CD4-positive, alpha-beta T cell (primary cell): ENCODE measurements around the gene LRRTM4. TPM values are rescaled to one million over a fixed set of nuclear protein-coding genes. Genes with fewer than 3 reads are reported as not detected.

Experiments used
- ATAC-seq: fragments of 200-7000 bp; cut with Tn5 transposase; one replicate; pipeline ENCODE4 v1.10.0; 2022; ENCODE audit warnings: mild to moderate bottlenecking; ENCODE audit not compliant: poor library complexity
- CTCF ChIA-PET: fragments of 350-600 bp; sonication (Branson Sonifier 250); formaldehyde crosslinking; loops from one replicate; lab custom pipeline; 2021; ENCODE audit warnings: antibody characterized with exemption, inconsistent platforms; lab: Charles Lee
- POLR2A ChIA-PET: fragments of 350-600 bp; sonication (Branson Sonifier 250); formaldehyde crosslinking; loops from one replicate; lab custom pipeline; 2021; ENCODE audit warnings: antibody characterized with exemption, inconsistent platforms; lab: Charles Lee
- DNase-seq, 14 experiments: peaks; one replicate each; pipeline ENCODE4 v3.0.0-alpha.2; 2013 to 2020; ENCODE audit warnings: mixed read lengths in 2 of 14
- H3K27ac ChIP-seq, 2 donors: one replicate each; pipeline versions ENCODE4 v1.5.1 to v1.7.0; 2013; ENCODE audit warnings: low read length in 2 of 2, low read depth in 1 of 2, mild to moderate bottlenecking in 1 of 2
- H3K27me3 ChIP-seq, 2 experiments: 1 replicate in 1 of 2; 2 replicates in 1 of 2; pipeline versions ENCODE4 v1.6.1 to v1.7.0; 2013; ENCODE audit warnings: low read length in 2 of 2, control low read depth in 1 of 2, mild to moderate bottlenecking in 1 of 2, moderate library complexity in 1 of 2; ENCODE audit not compliant: insufficient read depth in 2 of 2, control insufficient read depth in 1 of 2
- H3K36me3 ChIP-seq: one replicate; pipeline ENCODE4 v1.6.1; 2013; ENCODE audit warnings: low read length, control low read depth; ENCODE audit not compliant: insufficient read depth
- H3K4me1 ChIP-seq: one replicate; pipeline ENCODE4 v1.6.1; 2013; ENCODE audit warnings: low read length, control low read depth; ENCODE audit not compliant: insufficient read depth
- H3K4me3 ChIP-seq: one replicate; pipeline ENCODE4 v1.5.1; 2013; ENCODE audit warnings: mild to moderate bottlenecking, low read length, moderate library complexity
- H3K9me3 ChIP-seq, 2 experiments: 1 replicate in 1 of 2; 2 replicates in 1 of 2; pipeline versions ENCODE4 v1.6.1 to v1.7.0; 2013; ENCODE audit warnings: low read length in 2 of 2, mild to moderate bottlenecking in 2 of 2, control low read depth in 1 of 2, moderate library complexity in 1 of 2; ENCODE audit not compliant: control insufficient read depth in 1 of 2, insufficient read depth in 1 of 2
- H3K27ac Mint-ChIP-seq: one replicate; pipeline ENCODE4 v1.8.0; 2020; ENCODE audit warnings: mixed read lengths
- H3K27me3 Mint-ChIP-seq: one replicate; pipeline ENCODE4 v1.8.0; 2021; ENCODE audit warnings: mixed read lengths
- H3K36me3 Mint-ChIP-seq: one replicate; pipeline ENCODE4 v1.8.0; 2021; ENCODE audit warnings: low read depth, mixed read lengths
- H3K4me1 Mint-ChIP-seq: one replicate; pipeline ENCODE4 v1.8.0; 2021; ENCODE audit warnings: low read depth, mixed read lengths
- H3K4me3 Mint-ChIP-seq: one replicate; pipeline ENCODE4 v1.8.0; 2020; ENCODE audit warnings: mild to moderate bottlenecking, mixed read lengths
- H3K9me3 Mint-ChIP-seq: one replicate; pipeline ENCODE4 v1.8.0; 2020; ENCODE audit warnings: mixed read lengths
- CTCF ChIP-seq: fragments of 200-600 bp; IDR thresholded peaks from one replicate; pipeline ENCODE4 v1.8.0; 2022; ENCODE audit warnings: antibody characterized with exemption, mild to moderate bottlenecking
- intact Hi-C, 2 experiments: fragments of 100-400 bp; cut with DNase I in 1 of 2; cut with micrococcal nuclease in 1 of 2; formaldehyde crosslinking; loops; one replicate each; pipeline versions ENCODE4 v1.15.1 to v1.9.0; 2023 to 2025; cut with DNase I, micrococcal nuclease
- total RNA-seq, 174 experiments: library from RNA in 2 of 174; stranded (reverse) in 2 of 174; gene quantifications; one replicate each; pipeline ENCODE4 v1.2.3 and lab custom pipeline; 2021 to 2026

LRRTM4 gene
- total RNA-seq, 2 experiments from 2014 or later: not detected

DNA sequence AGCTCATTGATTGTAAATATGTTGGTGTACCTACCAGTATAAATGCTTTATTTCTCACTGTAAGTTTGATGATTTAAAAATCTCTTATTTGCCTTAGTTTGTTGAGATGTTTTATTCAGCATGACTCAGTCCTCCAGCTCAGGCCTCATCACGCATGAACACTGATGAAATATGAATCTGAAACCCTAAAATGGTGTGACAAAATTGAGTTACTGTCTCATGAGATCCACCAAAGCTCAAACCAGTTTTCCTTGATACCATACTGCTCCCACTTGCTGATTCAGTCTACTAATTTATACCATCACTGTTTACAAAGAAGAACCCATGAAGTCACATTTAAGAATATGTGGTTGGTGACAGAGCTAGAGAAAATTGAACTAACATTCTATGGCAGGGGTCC is 524.9 kb downstream of the LRRTM4 start:
- H3K27me3 ChIP-seq: no peaks in the 10 kb centered on the region
- ChIA-PET POLR2A (no interaction called here), CTCF (no interaction called here)
- Mint-ChIP-seq H3K27me3 (no peaks in the 10 kb centered on the region), H3K27ac (no peak overlapping the region), H3K36me3 (no peaks in the 10 kb centered on the region), H3K4me3 (no peak overlapping the region), H3K4me1 (no peaks in the 10 kb centered on the region), H3K9me3 (peaks cover 8% of the 10 kb centered on the region)
- no peaks in the 10 kb centered on the region for H3K9me3 ChIP-seq
- intact Hi-C loops: no loop called here
- no peak overlapping the region for H3K4me3 ChIP-seq
- H3K4me1 ChIP-seq: no peaks in the 10 kb centered on the region
- DNase-seq (no peak), ATAC-seq (no peak)
- no peak overlapping the region for H3K27ac ChIP-seq
- H3K36me3 ChIP-seq: no peaks in the 10 kb centered on the region
- no peak for TF ChIP-seq CTCF

DNA sequence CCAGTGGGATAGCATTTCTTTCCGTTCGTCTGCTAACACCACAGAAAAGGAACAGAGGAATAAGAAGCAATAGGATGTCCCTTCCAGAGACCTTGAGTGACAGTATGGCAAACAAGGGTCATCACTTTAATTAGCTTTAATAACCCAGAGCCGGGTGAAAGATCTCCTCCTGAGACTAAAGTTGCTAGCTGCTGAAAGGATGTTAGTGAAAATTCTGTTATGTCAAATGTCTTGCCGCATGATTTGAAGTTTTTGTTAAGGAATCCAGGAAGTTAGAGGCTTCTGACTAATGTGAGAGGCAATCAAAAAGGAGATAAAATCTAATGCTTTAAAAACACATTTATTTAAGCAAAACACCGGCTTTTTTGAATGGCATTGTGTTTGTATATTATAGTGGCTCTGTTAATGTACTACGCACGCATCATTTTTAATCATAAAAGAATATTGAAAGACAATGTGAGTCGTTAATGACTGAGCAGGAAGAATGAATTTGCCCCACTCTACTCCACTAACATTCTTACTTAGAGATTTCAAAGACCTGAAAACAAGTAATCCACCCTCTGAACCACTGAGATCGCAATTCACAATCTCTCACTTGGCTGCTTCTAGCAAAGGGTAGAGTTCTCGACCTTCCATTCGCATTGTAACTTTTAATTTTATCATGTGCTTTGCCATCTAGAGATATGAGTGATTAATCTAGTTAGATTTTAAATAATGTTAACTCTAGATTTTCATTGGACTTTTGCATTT is 536.6 kb downstream of the LRRTM4 start:
- H3K4me1 ChIP-seq: no peaks in the 10 kb centered on the region
- Mint-ChIP-seq H3K36me3 (no peaks in the 10 kb centered on the region), H3K27ac (no peak overlapping the region), H3K9me3 (peaks cover 7% of the 10 kb centered on the region), H3K4me3 (no peak overlapping the region), H3K27me3 (no peaks in the 10 kb centered on the region), H3K4me1 (no peaks in the 10 kb centered on the region)
- no peaks in the 10 kb centered on the region for H3K36me3 ChIP-seq
- ATAC-seq (no peak), DNase-seq (no peak)
- no peak overlapping the region for H3K4me3 ChIP-seq
- no peak for TF ChIP-seq CTCF
- intact Hi-C loops: no loop called here
- H3K27me3 ChIP-seq: no peaks in the 10 kb centered on the region
- ChIA-PET POLR2A (no interaction called here), CTCF (no interaction called here)
- H3K27ac ChIP-seq: no peak overlapping the region
- H3K9me3 ChIP-seq: peaks cover 0 to 4% of the 10 kb centered on the region in 2 experiments

DNA sequence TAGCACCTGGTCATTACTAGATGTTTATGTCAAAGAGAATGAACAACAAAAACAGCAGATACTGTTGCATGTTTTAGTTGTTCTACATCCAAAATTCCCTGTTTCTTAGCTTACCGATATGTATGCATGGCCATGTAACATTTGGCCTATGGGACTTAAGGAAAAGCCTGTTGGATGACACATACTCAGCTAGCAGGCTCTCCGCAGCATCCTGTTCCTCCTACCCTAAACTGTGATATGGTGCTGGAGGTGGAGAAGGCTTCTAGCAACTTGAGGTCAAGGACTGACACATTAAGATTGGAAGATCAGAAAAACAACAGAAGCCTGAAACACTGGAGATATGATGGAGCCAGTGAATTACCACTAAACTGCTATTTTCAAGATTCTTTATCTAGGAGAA is 537.8 kb downstream of the LRRTM4 start:
- POLR2A ChIA-PET: no interaction called here
- intact Hi-C loops: no loop called here
- no peak overlapping the region for H3K4me3 Mint-ChIP-seq
- CTCF ChIA-PET: no interaction called here
- Histone ChIP-seq H3K4me1 (no peaks in the 10 kb centered on the region), H3K4me3 (no peak overlapping the region), H3K9me3 (peaks cover 0 to 4% of the 10 kb centered on the region in 2 experiments), H3K27me3 (no peaks in the 10 kb centered on the region), H3K36me3 (no peaks in the 10 kb centered on the region), H3K27ac (no peak overlapping the region)
- peaks cover 7% of the 10 kb centered on the region for H3K9me3 Mint-ChIP-seq
- H3K4me1 Mint-ChIP-seq: no peaks in the 10 kb centered on the region
- TF ChIP-seq CTCF: no peak
- DNase-seq: no peak
- H3K27me3 Mint-ChIP-seq: no peaks in the 10 kb centered on the region
- no peaks in the 10 kb centered on the region for H3K36me3 Mint-ChIP-seq
- no peak overlapping the region for H3K27ac Mint-ChIP-seq
- no peak for ATAC-seq
